Measurements from ENCODE around the gene ROS1.
"Not testable (repeated sequence)": the region's sequence is repeated elsewhere in the genome, so short reads cannot be mapped to it uniquely, and the experiment has no call there.

ROS1 gene

DNA sequence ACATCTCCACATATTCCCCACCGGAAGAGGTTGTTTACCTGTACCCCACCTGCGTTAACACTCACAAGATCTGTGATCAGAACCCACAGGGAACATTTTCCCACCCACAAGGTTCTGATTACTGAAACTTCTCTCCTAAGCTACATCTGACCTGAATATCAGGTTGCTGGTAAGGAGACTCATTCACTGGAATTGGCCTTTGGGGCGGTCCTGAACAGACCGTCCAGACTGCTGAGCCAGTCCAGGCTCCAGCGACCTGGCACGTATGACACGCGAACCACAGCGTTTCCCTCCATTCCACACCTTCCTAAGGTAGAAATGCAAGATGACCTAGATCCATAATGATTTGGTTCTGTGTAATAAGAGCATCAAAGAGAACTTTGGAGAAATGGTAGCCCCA, 150.5 kb downstream of the ROS1 start:
- no peak for DNase-seq
- in situ Hi-C loops (cut with MboI; ENCODE audit: low pct_unique_long_range_greater_than_20kb, low sequenced_read_pairs): no loop called here

DNA sequence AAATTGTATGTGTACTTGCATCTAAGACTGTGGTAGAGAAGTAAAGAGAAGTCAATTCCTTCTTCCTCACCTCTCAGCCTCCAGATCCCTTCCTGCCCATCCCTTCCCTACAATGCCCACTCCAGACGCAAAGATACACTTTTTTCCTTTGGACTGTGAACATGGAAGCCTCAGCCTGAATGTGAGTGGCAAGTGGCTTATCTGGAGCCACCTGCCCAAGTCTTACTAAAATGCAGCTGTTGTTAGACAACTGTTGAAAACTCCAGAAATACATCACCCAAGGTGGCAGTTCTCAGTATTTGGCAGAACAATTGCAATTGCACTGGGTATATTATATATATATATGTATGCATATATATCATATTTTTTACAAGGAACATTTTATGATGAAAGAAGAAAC, 152.9 kb downstream of the ROS1 start:
- DNase-seq: no peak

DNA sequence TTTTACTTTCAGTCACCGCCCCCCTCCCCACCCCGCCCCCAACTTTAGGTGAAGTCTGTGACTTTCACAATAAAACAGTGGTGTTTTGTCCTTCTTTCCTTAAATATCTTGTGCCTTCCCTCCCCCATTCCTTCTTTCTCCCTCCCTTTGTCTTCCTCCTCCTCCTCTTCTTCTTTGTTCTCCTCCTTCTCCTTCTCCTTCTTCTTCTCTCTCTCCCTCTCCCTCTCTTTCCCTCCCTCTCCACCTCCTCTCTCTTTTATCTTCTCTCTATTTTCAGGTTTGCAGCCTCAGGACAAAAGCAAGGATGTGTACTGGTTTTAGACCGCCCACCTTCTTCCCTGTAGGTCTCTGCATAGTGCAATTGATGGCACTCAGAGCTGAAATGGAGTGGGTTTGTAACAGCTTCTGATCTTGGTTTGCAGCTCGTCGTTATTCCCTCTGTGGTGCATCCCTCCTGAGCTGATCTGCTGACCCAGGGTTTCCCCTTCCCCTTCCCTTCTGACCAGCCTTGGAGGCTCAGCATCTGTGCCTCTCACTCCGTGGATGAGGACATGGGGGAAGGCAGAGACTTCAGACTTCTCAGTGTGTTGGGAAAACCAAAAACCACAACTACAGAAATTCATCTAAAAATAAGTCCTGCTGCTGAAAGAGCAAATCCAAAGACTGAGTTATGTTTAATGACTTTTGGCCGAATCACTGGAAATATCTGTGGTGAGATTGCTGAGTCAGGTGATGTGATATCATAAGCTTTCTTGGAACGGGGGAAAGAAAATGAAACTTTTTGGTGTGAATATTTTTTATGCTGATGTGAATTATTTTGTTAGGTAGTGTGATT, 153.5 kb downstream of the ROS1 start:
- no peak for DNase-seq
- in situ Hi-C loops (cut with MboI; ENCODE audit: low pct_unique_long_range_greater_than_20kb, low sequenced_read_pairs): no loop called here

More for the DNA sequence above, 152.9 kb downstream of the ROS1 start:
- in situ Hi-C loops (cut with MboI; ENCODE audit: low pct_unique_long_range_greater_than_20kb, low sequenced_read_pairs): no loop called here

DNA sequence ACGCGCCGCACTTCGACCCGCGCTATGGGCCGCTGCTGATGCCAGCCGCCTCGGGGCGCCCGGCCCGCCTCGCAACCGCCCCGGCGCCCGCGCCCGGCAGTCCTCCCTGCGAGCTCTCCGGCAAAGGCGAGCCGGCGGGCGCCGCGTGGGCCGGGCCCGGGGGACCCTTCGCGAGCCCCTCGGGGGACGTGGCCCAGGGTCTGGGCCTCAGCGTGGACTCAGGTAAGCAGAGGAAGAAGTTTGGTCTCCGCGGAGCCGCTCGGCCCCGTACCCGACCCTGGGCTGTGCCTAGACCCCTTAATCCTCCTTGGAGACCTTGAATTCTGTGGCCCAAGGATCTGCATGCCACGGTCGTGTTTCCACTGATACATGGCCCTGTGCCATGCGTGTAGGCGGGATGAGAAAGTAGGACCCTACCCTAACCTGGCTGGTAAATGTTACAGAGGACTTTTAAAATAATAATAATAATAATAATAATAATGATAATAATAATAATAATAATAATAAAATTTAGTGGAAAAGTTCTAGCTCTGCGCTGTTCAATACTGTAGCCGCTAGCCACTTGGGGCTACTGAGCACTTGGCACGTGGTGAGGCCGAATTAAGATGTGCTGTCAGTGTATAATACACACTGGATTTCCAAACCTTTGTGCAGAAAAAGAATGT, 154.8 kb downstream of the ROS1 start:
- in situ Hi-C loops (cut with MboI; ENCODE audit: low pct_unique_long_range_greater_than_20kb, low sequenced_read_pairs): no loop called here
- DNase-seq: no peak

DNA sequence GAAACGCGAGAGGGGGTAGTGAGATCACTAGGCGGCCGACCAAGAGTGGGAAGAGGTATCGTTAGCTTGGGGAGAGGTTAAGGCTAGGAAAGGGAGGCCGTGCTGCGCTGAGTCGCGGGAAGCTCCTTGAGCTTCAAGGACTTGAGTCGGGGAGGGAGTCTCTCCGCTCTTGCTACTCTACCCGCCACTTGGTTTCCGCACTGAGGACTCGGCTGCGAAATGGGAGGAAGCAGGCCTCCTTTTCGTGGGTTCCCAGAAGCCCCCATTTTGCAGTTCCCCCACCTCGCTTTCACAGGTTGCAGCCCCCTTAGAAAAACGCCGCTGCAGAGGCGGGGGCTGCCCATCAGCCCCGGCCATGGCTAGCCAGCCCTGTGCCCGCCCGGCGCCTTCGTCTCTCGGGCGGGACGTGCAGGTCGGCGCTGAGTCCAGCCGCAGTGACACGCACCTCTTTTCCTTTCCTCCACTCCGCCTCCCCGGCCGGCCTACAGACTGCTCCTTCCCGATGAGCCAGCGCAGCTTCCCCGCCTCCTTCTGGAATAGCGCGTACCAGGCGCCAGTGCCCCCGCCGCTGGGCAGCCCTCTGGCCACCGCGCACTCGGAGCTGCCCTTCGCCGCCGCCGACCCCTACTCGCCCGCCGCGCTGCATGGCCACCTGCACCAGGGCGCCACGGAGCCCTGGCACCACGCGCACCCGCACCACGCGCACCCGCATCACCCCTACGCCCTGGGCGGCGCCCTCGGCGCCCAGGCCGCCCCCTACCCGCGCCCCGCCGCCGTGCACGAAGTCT, 155.5 kb downstream of the ROS1 start:
- DNase-seq: no peak
- in situ Hi-C loops (cut with MboI; ENCODE audit: low pct_unique_long_range_greater_than_20kb, low sequenced_read_pairs): no loop called here

DNA sequence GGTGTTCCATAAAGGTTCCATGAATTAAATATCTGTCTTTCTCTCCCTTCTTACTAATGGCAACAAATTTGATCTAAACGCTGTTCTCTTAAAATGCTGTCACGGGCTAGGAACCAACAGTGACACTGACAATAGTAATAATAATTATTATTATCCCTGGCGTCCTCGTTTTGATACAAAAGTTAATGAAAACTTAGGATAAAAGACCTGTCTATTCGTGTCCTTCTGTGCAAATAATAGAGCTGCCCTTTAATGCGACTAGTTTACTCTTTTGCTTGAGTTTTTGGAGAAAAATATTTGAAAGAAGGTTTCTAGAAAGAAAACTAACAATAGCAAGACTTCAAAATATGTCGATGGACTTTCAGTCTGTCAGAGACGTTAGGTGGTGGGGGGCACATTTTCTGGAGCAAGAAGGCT, 156.1 kb downstream of the ROS1 start:
- in situ Hi-C loops (cut with MboI; ENCODE audit: low pct_unique_long_range_greater_than_20kb, low sequenced_read_pairs): no loop called here
- DNase-seq: no peak

DNA sequence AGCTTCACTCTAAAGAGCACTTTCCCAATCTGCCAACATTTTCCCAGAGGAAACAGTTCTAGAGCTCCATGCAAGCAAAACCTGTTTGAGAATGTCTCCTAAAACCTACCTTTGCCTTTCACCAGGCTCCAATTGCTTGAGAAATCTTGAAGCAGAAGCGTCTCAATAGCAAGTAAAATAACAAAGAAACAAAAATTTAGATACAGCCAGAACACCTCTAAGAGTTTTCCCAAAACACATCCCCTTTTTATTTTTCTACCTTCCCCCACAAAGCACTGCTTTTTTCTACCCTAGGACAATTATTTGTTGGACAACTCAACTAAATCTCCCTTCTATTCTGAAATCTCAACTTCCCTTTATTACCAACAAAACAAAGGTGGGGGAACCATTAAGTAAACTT, 156.8 kb downstream of the ROS1 start:
- in situ Hi-C loops (cut with MboI; ENCODE audit: low pct_unique_long_range_greater_than_20kb, low sequenced_read_pairs): no loop called here
- DNase-seq: no peak

DNA sequence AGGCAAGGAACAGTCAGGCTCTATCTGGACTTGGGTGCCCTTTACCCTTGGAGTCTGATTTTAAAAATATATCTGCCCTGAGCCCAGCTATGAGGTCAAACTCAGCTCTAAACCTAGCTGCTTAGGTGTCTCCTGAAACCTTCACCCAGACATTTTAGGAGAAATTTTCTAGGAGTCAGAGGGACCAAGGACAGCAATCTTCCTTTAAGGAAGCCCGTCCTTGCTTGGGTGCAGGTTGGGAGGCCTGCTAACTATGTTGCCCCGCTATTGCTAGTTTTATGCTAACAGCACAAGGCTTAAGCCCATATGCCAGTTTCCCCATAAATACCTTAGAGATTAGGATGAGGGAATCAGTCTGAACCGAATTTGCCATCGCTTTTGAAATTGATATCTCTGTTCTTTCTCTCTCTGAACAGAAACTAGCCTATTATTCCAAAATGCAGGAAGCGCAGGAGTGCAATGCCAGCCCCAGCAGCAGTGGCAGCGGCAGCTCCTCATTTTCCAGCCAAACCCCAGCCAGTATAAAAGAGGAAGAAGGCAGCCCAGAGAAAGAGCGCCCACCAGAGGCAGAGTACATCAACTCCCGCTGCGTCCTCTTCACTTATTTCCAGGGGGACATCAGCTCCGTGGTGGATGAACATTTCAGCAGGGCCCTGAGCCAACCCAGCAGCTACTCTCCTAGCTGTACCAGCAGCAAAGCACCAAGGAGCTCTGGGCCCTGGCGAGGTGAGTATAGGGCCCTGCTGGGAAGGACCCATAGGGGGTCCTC, 157.8 kb downstream of the ROS1 start:
- in situ Hi-C loops (cut with MboI; ENCODE audit: low pct_unique_long_range_greater_than_20kb, low sequenced_read_pairs): no loop called here
- DNase-seq: peak; percentile 69

DNA sequence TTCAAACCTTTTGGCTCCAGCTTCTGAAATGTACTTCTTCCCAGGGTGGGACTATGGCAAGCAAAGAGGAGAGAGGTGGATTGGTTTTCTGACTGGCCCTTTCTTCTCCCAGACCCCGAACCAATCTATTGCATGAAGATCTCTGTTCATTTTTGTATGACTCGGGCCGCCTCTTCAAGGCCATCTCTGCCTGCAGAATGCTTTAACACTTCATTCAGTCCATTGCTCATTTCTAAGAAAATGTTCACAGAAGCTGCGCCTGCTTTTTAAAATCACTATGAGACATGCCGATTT, 158.7 kb downstream of the ROS1 start:
- DNase-seq: no peak

DNA sequence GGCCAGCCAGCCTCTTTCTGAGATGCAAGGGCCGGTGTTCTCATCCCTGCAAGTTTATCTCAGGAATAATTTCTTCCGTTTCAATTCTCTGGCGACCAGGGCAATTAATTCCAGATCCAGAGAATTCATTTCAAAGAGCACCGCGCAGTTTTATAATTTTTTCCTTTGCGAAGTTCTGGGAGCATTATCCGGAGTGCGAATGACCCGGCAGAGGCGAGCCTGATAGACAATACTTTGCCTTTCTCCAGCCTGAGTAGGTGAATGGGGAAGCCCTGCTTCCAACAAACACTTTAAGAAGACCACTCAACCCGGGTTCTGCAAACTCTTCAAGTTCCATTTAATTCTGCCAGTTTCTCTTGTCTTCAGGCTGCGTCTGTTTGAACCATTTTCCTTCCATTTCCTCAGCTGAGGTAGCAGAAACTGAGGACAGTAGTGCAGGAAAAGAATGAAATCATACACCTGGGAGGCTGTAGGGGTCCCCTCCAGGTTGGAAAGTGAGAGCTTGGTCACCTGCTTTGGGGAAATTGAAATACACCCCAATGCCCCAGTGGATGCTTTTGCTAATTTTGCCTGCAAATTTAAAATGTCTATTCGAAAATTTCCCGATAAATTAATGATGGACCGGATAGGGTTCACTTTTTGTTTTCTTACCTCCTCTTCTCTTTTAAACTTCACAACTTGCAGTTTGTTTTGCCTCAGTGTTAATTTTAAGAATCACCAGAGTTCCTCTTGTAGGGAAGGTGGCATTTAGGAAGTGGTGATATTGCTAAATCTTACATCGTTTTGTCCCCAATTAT, 159.3 kb downstream of the ROS1 start:
- in situ Hi-C loops (cut with MboI; ENCODE audit: low pct_unique_long_range_greater_than_20kb, low sequenced_read_pairs): no loop called here
- DNase-seq: no peak

More for the DNA sequence above, 158.7 kb downstream of the ROS1 start:
- in situ Hi-C loops (cut with MboI; ENCODE audit: low pct_unique_long_range_greater_than_20kb, low sequenced_read_pairs): no loop called here

DNA sequence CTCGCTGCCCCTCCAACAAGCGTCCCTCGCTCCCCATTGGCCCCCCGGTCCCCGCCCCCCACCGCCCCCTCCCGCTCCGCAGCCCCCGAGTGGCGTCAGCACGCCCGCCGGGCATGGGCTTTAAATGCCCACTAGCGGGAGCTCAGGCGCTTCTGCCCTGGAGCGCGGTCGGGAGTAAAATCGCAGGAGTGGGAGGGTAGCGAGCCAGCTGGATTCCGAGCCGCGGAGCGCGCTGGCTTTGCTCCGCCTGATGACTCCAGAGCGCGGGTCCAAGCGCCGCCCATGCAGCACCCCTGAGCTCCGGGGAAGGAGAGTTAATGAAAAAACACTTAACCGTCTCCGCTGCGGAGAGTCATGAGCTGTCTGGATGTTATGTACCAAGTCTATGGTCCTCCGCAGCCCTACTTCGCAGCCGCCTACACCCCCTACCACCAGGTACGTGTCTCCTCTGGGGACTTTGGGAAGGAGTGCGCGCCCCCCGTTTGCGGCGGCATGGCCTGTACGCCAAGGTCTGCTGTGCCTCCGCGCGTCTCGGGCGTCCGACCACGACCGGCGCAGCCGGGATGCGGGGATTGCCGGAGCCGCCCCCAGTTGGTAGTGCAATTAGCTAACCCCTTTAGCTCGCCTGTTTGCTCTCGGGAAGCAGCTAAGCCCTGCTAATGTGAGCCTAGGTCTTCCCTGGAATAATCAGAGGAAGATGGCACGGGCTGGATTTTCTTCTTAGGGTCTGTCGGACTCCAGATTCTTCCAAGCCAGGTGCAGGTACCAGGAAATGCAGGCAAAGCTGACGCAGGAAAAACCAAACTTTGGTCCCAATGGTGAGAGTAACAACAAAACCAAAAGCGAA, 160.1 kb downstream of the ROS1 start, which contains the start of gene VGLL2:
Gene VGLL2 (plus strand): TSS at position 149 of the 847 bp plus-strand sequence. CDS start 206 bp downstream, at position 355.
- peak; percentile 48 for DNase-seq
- in situ Hi-C loops (cut with MboI; ENCODE audit: low pct_unique_long_range_greater_than_20kb, low sequenced_read_pairs): no loop called here

DNA sequence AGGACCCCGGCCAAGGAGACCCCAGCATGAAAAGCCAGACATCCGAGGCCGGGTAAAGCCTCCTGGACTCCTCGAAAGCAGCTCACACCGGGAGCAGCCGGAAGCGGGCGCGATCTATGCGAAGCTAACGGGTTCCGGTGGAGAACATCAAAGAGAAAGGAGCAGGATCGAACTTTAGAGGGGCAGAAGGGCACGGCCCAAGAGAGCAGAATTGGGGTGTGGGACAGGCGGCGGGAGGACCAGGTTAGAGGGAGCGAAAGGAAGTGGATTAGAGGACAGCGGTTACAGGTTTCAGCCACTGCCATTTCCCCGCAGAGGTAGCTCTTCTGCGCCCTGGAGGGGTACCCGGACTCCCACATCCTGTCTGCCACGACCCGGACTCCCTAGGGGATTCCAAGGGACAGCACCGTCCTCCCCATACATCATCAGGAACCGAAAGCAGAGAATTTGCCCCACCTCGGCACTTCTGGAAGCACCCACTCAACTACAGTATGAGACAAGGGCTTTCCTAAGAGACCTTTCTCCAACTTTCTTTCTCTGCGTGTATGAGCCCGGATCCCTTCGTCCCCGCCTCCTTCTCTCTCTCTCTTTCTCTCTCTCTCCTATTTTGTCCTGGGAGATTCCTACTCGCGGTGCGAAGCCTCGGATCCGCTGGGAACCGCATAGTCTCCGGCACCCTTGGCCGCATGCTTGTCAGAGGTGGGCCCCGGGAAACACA, 160.9 kb downstream of the ROS1 start:
- peak; percentile 27 for DNase-seq
- in situ Hi-C loops (cut with MboI; ENCODE audit: low pct_unique_long_range_greater_than_20kb, low sequenced_read_pairs): no loop called here

DNA sequence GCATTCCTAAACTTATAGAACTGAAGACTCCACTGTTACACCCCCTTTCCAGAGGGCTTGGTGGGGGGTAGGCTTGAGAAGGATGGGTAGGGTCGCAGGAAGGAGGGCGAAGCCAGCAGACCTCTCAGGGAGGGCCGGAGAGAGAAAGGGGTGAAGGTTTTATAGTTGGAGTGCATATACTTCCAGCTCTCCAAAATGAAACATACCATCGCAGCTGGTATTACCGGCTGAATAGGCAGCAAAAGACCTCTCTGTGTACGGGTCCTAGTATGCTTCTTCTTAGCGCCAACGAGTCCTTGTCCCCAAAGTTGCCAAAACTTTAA, 161.4 kb downstream of the ROS1 start:
- in situ Hi-C loops (cut with MboI; ENCODE audit: low pct_unique_long_range_greater_than_20kb, low sequenced_read_pairs): no loop called here
- no peak for DNase-seq

DNA sequence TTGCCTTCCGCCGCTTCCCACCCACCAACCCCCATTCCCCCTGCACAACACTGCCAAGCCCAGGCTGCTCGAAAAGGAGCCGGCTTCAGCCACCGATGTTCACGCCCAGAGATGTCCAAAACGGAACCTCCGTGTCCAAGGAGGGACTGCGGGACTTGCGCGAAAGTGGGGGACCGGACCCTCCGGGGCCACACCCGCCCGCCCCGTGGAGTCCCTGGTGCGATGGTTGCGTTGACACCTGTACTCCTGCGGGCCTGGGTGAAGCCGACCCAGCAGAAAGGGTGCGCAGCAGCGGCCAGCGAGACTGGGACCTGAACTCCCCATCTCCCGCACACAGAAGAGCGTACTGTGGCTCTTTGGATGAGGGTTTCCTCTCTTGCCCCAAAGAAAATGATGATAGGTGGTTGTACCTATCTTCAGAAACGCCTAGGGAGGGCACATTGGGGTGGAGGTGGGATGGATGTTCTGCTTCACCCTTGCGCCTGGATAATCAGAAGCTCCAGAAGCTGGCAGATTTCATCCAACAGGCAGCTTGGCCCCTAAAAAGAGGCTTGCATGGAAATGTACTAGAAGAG, 162.3 kb downstream of the ROS1 start:
- DNase-seq: no peak
- in situ Hi-C loops (cut with MboI; ENCODE audit: low pct_unique_long_range_greater_than_20kb, low sequenced_read_pairs): no loop called here

DNA sequence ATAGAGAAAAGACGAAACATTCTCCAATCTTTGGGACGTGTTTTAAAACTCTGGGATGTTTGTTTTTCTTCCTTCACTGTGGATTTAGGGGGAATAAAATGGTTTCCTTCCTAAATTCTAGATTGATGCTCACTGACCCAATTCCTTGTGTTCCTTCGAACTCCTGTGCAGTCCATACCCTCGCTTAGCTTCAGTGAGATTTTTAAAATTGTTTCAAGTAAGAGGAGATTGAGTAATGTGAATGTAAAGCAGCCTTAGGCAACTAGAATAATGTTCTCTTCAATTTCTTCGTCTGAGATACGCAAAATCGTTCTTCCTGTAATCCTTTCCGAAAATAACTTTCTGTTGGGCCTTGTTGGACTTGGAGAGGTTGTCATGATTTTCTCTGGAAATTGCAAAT, 162.9 kb downstream of the ROS1 start:
- no peak for DNase-seq
- in situ Hi-C loops (cut with MboI; ENCODE audit: low pct_unique_long_range_greater_than_20kb, low sequenced_read_pairs): no loop called here

DNA sequence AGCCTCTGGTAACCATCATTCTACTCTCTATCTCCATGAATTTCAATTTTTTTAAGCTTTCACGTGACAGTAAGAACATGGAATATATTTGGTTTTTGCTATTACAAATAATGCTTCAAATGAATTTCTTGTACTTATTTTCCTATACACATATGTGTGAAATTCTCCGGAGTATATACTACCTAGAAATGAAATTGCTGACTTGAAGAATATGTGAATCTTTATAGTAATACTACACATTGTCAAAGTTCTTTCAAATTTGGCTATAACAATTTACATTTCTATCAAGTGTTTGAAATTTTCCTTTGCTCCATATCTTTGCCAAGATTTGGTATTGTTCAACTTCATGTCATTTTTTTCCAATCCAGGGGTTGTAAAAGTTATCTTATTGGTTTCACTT, 172.0 kb downstream of the ROS1 start:
- no peak for DNase-seq
- in situ Hi-C loops (cut with MboI; ENCODE audit: low pct_unique_long_range_greater_than_20kb, low sequenced_read_pairs): no loop called here

DNA sequence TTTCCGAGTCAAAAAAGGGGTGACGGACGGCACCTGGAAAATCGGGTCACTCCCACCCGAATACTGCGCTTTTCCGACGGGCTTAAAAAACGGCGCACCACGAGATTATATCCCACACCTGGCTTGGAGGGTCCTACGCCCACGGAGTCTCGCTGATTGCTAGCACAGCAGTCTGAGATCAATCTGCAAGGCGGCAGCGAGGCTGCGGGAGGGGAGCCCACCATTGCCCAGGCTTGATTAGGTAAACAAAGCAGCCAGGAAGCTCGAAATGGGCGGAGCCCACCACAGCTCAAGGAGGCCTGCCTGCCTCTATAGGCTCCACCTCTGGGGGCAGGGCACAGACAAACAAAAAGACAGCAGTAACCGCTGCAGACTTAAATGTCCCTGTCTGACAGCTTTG, 180.8 kb downstream of the ROS1 start:
- DNase-seq; in situ Hi-C loops (cut with MboI; ENCODE audit: low pct_unique_long_range_greater_than_20kb, low sequenced_read_pairs): not testable (repeated sequence)
